OCI-M1 (cell line): ENCODE measurements around the gene MSX1.

ENCODE experiments used
- DNase-seq: peaks from one replicate; lab custom pipeline; 2025; lab: John Stamatoyannopoulos, UW

MSX1 gene

DNA sequence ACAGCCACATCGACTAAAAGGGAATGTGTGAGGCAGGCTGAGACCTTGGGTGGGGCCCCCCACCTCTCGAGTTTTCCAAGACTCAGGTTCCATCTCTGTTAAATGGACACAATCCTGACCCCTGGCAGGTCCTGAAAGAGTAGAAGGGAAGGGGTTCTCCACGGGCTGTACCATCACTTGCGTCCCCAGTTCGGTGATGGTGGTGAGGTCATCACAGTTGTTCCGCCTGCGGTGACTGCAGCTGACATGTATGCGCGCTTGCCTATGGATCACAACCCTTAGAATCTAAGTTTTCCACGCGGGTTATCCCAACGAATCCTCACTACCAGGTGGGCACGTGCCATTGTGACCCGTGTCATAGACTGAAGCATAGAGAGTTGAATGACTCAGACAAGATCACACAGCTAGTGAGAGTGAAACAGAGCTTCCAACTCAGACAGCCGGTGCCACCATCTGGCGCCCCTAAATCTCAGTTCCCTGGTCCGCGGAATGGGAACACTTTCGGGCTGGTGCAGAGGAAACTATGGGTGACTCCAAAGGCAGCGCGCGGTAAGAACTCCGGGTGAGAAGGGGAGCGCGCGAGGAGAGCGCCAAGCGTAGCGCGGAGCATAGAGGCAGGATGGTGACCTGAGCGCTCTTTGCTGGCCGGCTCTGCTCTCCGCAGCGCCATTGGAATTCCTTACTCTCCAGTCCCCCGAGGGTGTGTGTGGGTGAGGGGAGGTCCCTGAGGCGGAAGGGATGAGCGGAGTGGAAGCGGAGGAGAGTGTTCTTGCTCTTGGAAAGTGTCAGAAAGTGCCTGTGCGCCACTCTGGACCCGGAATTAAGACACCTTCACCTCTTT, 10.5 kb downstream of the MSX1 start:
- DNase-seq: no peak

DNA sequence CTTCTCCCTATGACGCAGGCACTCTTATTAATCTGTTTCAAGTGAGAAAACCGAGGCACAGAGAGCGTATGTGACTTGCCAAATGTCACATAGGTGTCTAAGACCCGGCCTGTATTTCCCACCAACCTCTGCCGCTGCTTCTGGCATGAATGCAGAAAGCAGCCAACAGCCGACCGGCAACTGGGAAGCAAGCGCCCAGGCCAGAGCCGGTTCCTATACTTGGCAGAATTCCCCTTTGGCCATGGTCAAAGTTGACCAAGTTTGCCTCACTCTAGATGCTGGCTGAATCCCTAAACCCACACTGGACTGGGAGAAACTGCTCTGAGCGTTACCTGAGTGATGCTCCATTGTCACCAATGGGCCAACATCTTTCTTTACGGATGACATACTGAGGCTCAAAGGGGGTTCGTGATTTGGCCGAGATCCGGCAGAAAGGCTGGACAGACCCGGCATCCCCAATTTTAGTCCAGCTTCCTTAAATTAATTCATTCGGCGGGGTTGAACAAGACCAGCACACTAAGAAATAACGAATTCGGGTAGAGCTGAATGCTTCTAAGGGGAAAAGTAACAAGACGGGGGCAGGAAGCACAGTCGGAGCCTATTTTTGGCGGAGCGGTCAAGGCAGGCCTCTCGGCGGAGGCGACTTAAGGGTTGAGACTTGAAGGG, 11.2 kb downstream of the MSX1 start:
- DNase-seq: no peak

DNA sequence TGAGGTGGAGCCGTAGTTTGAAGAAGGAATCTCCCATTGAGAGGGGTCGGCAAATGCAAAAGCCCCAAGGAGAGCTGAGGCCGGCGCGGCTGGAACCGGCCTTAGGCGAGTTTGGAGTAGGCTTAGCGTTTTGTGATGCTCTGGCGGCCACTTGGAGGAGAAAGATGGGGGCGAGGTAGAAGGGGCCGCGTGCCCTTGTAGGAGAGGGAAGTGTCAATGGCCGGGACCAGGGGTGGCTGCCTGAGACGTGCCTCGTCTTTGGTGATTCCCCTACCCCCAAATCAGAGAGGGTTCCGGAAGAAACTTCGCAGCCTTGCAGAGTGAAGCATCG, 11.7 kb downstream of the MSX1 start:
- no peak for DNase-seq

DNA sequence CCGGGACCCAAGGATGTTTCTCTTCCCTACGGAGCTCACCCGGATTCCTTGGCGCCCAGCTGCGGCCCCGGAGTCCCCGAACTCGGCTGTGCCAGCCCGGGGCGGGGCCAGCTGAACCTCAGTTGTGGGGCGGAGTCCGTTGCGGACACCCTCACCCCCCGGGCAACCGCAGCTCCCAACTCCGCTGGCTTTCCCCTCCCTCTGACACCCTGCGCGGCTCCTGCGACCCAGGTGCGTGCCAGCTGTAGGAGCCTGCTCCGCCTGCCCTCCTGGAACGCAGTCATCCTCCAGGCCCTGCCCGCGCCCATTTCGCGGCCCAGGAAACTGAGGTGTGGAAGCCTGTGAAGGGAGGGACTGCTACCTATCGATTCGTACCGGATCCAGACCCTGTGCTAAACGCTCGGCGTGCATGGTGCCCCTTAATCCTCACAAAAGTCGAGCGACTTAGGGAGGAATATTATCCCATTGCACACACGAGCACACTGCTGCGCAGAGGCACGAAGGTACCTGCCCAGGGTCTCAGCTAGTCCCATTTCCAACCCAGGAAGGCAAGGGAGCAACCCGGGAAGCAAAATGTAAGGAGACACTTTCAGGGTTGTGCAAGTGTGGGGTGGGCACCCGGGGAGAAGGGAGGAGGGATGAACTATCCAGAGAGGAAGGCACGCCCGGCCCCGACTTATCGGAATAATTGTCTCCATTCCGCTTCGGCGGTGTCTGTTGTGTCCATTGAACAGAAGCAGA, 12.3 kb downstream of the MSX1 start:
- no peak for DNase-seq

DNA sequence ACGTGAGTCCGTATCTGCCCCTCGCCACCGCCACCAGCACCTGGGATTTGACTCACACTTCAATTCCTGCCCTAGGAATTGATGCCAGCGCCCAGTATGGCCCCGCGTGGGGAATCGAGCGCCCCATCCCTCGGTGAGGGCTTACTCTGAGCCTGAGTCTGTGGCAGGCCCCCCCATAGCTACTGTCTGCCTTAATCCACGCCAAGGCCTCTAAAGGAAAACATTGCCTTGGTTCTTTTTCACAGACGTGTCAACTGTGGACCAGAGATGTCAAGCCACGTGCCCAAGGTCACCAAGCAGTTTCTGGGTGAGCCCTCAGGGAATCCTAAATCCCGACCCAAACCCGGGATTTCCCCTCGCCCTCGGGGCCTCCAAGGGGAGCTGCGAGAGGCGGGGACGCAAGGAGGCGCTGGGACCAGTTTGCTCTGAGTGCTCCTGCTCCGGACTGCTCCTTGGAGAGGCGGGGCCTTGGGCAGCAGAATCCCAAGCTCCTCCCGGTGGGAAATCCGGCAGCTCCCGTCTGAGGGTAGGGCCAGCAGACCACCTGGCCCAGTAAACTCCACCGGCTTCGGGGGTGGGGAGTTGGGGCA, 12.9 kb downstream of the MSX1 start:
- no peak for DNase-seq

DNA sequence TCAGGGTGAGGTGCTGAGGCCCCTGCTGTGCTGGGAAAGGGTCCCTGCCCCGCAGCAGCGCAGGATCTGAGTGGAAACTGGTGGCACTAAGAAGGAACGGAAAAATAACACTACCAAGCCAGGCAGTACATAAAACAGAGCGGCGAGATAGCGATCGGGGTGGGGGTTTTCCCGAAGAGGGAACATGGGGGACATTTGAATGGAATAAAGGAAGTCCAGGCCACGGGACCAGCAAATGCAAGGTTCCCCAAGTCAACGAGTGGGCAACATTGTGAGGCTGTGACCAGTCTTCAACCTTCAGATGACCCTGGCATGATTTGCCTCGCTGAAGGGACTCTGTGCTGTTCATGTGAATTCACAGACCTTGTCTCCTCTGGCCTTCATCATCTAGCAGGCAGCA, 13.7 kb downstream of the MSX1 start:
- no peak for DNase-seq

DNA sequence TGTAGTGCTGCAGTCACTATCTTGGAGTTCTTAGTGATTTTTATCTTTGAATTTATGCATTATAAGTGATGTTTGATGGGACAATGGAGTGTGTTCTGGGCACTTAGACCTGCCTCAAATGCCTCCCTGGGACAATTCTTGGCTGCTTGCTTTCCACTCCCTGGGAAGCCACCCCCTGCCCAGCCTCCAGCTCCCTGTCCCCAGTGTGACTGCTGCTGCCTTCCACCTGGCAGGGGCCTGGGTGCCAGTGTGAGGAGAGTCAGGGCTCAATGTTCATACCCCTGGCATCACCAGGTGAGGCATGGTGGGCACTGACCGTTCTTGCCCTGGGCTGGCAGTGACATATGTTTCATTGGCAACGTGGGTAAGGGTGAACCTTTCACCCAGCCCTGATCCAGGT, 14.8 kb downstream of the MSX1 start:
- no peak for DNase-seq

DNA sequence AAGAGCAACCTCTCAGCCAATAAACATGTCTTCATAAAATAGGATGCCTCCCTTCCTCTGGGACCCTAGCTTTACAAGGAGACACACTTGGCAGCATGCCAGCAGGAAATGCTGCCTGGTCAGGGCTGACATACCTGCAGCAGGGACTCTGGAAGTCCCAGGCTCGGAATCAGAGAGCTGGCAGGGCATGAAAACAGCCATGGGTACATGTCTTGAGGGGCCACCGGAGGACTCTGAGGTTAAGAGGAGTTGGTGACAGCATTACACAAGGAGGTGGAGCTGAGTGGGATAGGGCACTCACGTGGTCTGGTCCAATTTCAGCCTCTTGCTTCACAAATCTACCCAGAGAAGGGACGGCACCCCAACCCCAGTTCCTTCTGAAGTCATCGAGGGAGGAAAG, 15.7 kb downstream of the MSX1 start:
- DNase-seq: no peak

DNA sequence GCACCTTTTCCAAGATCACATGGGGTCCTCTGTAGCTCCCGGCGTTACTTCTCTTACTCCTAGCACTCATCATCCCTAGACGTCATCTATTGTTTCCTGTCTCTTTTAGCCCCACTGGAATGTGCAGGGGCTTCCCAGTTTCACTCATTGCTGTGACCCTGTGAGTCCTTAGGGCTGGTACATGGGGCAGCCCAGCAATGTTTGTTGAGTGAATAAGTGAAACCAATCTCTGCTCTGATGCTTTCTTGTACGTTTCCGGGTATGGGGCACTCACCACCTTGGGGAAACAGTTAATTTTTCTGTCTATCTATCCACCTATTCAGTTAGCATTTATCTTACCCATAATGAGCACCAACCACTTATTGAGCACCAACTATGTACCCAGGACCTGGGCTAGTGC, 16.1 kb downstream of the MSX1 start:
- DNase-seq: no peak

DNA sequence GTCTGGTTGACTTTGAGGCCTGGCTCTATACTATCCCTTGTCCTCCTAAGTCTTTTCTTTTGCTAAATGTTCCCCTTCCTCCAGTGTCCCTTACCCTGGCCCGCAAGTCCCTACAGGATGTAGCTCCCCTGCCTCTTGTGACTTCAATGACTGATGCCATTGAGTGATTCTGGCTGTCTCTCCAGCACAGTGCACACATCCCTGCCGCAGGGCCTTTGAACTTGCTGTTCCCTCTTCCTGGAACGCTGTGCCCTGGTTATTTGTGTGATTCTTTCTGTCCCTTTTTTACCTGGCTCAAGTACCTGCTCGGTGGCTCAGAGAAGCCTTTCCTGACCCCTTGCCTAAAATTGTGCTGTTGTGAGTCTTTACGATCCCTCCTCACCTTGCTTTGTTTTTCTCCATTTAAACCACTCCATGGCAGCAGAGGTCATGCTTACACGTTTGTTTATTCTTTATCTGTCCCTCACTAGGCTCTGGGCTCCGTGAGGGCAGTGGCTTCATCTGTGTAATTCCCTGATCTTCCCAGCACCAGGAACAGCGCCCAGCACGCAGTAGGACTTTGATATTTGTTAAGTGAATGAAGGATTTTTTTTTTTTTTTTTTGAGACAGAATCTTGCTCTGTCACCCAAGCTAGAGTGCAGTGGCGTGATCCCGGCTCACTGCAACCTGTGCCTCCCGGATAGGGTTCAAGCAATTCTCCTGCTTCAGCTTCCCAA, 17.6 kb downstream of the MSX1 start:
- no peak for DNase-seq

DNA sequence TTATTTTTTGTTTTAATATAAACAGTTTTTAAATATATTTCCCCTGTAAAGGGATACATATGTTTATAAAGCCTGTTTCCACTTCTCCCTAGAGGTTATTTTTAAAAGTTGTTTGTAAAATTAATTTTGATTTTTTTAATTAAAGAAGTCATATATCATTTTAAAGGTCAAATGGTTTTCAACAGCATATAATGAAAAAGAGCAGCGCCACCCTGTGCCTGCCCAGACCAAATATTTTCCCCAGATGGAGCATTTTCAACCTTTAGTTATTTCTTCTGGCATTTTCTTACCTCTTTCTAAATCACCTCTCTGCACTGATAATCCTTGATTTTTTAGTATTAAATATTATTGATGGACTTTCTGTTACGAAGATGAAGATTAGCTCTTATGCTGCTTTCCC, 21.0 kb downstream of the MSX1 start:
- DNase-seq: peak; percentile 28

DNA sequence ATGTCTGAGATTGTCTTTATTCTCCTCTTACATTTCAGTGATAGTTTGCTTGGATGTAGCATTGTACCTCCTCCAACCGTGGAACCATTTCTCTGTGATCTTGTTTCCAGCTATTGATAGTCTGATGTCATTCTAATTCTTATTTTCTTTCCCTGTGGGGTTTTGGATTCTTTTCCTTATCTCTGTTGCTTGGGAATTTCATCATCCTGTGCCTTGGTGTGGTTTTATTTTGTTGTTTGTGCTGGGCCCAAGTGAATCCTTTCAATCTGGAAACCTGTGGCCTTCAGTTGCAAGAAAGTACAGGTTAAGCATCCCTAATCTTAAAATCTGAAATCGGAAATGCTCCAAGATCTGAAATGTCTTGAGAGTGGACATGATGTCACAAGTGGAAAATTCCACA, 22.0 kb downstream of the MSX1 start:
- DNase-seq: no peak

DNA sequence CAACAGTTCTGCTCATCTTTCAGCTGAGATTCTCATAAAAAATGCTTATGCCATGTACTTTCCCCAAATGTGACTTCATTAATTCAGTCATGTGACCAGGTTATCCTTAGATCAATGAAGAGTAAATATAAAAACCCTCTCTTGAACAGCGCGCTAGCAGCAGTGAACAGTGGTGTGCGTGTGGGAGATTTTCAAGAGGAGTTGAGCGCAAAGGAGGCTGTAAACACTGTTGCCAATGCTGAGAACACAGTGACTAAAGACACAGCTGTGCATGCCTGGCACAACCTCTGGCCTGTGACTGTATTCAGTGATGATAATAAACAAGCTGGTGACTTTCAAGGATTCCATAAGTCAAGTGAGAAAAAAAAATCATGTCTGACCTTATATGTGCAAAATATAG, 25.1 kb downstream of the MSX1 start:
- no peak for DNase-seq

DNA sequence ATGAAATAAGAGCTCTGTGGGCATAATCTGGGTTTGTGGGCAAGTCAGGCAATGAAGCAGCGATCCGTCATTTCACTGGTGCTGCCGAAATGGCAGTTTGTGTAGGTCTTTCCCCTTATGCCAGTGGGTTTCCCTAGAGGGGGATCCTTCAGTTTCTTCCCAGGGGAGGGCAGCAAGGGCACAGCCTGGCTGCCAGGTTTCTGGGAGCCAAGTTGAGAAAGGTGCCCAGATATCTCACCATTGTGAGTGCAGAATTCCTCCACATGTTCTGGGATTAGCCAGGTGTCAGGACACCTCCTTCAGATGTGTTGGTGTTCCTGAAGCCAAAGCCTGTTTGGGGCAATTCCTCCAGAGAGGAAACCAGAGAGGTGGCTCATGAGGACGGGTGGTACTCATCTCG, 28.0 kb downstream of the MSX1 start:
- DNase-seq: no peak

DNA sequence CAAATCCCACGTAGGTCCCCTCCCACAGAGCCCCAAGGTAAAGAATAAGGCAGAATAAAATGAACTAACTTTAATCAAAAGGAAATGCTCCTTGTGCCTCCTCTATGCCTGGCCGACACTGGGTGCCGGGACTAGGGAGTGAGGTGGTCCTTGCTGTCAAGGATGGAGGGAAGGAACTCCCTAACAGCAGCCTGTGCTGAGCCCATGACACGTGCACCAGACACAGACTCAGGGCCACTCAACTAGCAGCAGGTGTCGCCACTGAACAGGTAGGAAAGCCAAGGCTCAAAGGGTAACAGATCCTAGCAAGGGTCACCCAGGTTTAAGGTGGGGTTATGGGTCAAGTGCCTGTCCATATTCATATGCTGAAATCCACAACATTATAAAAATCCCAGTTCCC, 29.2 kb downstream of the MSX1 start:
- DNase-seq: no peak

DNA sequence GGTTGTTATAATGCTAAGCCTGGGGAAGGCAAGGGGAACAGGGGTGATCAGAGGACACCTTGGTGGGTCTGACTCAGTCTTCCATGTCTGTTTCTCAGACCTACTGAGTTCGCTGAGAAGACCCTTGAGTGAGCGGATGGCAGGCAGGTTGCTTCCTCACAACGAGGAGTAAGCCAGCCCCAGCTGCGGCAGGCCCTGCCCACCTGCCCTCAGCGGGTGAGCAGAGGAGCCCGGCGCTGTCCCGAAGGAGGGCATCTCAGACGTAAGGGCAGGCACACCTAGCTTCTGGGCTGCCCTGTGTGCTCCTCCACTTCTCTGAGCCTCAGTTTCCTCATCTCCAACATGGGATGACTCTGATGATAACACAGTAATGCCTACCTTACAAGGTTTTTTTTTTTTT, 30.3 kb downstream of the MSX1 start:
- DNase-seq: no peak

DNA sequence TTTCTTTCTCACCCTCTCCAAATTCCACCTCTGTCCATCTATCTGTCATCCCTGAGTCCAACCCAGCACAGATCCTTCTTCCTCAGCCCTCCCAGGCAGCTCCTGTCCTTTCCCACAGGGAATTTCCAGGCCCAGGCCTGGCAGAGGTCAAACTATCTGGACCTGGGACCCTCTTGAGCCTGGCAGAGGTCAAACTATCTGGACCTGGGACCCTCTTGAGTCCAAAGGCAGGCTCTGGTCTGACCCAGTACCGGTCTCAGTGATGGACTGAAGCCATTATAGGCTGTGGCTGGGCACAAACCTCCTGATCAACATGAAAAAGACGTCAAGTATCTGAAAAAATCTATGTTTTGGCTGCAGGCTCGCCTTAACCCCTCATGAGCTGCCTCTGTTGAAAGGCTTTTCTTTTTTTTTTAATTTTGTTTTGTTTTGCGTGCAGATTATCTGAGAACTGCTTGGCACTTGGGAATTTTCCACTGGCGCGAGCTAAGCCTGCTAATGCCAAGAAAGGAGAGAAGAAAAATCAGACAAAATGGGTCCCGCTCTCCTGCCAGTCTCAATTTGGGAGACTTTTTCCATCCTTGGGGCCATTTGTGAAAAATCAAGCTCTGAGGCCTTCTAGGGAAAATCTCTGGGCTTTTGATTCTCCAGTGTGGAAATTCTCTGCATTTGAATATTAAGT, 31.2 kb downstream of the MSX1 start:
- DNase-seq: no peak

DNA sequence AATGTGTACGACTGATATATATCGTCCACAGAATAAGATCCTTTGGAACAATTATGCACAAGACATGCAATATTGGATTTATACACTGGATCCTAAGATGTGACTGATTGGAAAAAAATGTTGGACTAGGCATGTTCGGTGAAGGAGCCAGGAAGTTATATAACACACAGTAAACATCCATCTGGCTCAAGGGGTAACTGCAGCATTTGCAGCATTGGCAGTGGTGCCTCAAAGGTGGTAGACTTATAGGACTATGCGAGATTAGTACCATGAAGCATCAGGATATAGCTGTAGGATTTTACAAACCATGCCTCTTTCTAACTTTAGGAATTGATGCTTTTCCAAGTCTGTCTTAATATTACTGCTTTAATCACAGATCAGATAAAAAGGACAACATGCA, 34.3 kb downstream of the MSX1 start:
- DNase-seq: no peak

DNA sequence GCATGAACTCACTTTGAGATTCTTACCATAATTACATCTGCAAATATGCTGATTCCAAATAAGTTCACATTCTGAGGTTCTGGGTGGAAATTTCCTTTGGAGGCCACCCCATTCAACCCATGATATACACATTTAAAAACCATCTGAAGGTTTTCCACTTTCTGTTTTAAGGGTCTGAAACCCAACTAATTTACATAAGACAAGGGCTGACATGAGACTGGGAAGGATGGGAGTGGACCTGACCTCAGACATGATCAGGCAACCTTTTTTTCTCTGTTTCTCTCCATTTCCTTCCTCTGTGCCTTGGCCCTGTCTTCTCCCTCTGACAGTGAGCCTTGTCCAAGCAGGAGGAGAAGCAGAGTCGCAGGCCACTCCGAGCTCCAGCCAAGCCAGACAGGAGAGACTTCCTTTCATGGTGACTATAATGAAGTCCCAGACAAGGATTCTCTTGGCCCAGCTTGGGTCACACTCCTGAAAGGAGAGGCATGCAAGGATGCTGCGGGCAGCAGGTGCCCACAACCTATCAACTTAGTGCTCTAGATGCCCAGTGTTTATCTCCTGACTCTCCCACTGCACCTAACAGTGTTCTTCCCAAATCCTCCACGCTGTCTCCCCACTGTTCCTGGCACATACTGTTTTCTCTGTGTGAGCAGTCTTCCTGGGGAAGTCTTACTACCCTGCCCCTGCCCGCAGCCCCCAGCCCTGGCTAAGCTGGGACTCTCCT, 39.9 kb downstream of the MSX1 start:
- no peak for DNase-seq

DNA sequence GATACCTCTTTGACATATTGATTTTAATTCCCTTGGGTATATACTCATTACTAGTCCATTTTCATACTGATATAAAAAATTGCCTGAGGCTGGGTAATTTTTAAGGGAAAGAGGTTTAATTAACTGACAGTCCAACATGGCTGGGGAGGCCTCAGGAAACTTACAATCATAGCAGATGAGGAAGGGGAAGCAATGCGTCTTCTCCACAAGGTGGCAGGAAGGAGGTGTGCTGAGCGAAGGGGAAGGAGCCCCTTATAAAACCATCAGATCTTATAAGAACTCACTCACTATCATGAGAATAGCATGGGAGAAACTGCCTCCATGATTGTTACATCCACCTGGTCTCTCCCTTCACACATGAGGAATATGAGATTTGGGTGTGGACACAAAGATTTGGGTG, 42.4 kb downstream of the MSX1 start:
- DNase-seq: no peak

DNA sequence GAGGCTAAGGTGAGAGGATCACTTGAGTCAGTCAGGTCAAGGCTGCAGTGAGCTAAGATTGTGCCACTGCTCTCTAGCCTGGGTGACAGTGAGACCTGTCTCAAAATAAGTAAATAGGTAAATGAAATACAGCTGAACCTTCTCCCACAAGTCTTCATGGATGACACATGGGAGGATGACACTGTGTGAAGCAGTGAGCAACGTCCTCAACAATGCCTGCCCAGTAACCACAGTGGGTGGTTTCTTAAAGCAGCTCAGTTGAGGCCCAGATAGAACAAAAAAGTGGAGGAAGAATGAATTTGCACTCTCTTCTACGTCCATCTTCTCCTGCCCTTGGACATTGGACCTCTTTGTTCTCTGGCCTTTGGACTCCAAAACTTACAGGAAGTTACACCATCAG, 52.7 kb downstream of the MSX1 start:
- DNase-seq: no peak
